Stimulated activated CD8-positive, alpha-beta memory T cell treated with anti-CD3 and anti-CD28 coated beads, Interleukin-7, amount 100 ng/mL, for 1 hour (primary cell): ENCODE measurements around the gene PHF19.

ENCODE experiments used
- DNase-seq, 2 donors: peaks; one replicate each; pipeline ENCODE4 v3.0.0-alpha.2; 2020; ENCODE audit warnings: low read depth in 2 of 2

Gene PHF19

DNA sequence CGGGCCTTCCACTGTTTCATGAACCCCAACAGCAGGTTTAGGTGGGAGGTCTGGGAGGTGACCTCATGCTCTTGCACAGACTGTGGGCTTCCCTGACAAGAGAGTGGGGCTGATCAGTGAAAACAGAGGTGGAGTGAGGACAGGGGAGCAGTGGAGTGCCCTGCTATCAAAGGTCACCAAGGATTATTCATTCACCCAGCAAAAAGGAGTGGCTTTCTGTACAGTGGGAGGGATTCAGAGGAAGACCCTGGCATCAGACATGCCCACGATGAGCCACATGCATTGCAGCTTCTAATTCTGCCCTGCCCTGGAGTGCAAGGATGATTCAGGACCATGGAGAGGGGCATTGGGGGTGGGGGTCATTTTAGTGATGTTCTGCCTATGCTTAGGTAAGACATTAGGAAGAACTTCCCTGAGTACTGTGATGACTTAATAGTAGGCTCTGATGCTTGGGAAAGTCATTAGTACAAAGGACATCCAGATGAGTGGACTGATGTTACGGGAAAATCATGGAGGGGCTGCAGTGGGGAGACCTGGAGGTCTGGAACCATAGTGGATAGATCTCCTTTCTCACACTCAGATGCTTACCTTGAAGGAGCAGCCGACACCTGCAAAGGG lies 36.8 kb upstream of the PHF19 start:
- DNase-seq: no peak

DNA sequence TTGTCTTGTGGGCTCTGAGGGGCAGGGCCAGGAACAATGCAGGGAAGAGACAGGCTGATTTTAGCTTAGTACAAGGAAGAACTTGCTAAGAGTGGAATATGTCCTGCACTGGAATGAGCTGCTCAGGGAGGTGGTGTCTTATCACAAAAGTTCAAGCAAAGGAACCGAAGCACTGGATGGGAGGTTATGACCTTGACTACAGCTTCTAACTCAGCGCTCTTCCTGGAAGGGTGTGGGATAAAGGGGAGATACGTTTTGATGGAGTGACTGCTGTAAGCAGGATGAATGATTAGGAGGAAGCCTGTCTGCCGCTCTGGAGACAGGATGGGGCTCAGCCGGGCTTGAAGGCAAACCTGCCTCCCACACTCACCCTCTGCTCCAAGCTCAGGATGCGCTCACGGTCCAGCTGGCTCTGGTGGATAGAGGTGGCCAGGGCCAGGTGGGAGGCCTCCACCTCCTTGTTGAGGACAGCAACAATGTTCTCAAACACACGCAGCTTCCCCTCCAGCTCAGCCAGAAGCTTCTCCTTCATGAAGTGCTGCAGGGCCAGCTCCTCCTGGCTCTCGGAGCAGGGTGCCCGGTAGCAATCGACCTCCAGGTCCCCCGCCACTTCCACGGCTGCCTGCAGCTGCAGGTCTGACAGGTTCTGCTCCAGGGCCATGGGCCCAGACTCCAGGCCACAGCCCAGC lies 36.1 kb upstream of the PHF19 start:
- DNase-seq: no peak

DNA sequence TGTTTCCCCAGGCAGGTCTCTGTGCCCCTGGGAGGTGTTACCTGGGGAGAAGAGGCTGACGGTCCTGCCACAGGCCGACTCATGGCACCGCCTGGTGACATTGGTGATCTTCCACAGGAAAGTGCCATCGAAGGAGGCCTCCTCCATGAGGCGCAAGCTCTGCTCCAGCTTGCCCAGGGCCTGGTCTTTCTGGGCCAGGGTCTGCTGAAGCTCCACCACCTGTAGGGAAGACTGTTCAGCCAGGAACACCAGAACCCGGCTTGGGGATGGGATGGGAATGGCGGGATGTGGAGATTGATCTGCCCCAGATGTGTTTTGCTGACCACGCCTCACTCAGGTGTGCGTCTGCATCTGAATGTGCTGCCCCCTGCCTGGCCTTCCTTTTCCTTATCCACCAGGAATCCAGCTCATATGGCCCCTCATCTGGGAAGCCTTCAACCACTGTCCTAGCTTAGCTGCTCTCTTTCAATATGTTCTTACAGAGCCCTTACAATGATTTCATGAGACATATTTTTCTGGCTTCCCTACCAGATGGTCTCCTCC lies 34.4 kb upstream of the PHF19 start:
- no peak for DNase-seq

DNA sequence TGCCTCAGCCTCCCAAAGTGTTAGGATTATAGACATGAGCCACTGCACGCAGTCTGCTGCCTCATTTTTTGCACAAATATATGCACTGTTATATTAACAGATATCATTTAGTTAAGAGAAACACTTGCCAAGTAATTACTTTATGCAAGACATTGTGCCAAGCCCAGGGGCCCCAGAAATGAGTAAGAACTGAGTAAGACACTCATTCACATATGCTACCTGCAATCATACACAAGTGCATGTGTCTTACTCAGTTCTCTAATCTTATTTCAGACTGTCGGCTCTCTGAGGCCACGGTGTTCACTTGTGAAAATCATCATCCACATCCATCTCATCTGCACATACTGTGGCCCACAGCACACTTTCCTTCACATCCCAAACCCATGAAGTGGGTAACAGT lies 33.7 kb upstream of the PHF19 start:
- no peak for DNase-seq

DNA sequence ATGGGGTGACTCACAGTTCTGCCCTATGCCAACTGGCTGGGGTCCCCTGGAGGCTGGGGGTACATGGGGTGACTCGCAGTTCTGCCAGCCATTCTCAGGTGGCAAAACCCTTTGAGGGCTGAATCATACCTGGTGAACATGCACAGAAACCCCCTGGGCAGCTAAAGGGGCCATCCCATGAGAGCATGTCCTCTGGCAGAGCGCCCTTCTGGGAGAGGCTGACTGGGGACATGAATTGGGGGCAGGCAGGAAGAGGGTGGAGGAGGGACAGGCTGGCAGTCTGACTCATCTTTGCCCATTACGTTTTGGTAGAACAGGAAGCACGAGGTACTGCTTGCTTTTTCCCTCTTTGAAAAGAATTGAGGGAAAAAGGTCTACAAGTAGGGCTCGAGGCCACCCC lies 32.9 kb upstream of the PHF19 start:
- no peak for DNase-seq

DNA sequence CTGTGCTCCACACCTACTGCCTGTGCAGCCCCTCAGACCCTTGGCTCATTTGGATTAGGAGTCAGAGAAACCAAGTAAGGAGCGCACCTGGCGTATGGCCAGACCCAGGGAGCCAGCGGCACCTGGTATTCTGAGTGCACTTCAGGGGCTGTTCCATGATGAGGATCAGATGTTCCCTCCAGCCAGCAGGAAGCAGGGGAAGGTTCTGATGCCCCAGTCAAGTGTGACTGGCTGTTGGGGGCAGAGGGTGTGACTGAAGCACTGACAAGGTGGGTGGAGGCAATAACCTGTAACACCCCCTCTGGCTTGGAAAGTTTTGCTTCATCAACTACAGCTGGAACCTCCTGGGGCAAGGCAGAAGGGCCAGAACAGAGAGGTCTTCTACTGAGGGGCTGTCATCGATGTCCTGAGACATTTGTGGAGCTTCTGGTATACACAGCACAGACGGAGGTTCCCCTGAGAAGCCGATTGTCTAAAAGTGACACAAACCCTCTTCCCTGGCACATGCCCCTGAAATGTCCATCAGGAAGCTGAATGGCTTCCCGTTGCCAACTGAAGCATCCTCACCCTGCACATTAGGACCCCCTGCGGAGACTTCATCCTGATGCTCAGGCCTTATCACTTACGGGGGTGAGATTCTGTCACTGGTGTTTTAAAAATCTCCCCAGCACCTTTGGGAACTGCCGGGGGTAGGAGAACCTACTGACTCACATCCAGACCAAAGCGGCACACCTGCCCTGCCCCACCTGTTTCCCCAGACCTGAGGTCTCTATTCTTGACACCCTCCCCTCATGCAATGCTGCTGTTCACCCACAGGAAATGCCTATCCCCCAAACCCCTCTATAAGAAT lies 28.6 kb upstream of the PHF19 start:
- DNase-seq: no peak

DNA sequence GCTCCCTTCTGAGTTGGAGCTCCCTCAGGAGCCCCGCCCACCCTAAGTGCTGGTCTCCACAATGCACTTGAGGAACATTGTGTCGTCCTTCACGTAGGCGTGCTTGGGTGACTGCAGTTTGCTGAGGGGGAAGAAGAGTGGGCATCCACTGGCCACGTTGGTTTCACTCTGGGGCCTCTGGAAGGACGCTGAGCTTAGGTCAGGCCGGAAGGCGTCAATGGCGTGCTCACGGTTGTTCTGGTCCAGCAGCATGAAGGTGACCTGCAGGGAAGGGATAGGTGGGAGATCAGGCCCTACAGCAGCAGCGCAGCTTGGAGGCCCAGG lies 28.0 kb upstream of the PHF19 start:
- no peak for DNase-seq

DNA sequence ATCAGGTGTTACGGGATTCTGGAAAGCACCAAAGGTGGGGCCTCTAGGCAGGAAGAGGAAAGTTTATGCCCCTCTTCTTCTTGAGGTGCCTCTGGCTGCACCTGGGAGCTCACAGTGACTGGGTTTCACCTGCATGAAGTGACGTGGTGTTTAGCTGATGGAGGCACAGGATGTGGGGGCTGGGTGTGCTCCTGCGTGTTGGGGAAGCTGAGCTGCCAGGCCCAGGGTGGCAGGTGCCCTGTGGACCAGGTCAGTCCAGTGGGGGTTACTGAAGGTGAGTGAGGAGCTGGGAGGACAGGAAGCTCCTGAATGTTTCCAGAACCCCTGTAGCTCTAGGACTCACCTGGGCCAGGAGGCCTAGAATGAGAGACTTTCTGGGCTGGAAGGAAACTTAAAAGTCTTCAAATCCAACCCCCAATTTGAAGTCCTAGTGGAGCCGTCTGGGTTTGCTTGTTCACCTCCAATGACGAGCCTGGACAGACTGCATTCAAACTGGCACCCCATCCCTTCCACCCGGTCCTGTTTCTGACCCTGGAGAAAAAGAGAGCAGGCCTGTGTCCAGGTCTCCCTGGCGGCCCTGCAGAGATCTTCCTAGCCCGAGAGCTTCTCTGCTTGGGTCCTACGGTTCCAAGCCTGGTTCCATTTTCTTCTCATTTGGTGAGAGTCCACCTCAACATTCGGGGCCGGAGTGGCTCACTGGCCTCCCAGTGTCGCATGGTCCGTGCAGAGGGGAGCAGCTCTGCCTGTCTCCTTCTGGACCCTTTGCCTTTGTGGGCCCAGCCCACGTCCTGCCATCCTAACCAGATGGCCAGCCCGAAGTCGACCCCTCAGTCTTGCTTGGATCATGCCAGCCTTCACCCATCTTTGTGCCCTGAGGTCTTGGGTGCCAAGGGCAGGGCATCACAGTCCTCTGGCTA lies 27.3 kb upstream of the PHF19 start:
- no peak for DNase-seq

DNA sequence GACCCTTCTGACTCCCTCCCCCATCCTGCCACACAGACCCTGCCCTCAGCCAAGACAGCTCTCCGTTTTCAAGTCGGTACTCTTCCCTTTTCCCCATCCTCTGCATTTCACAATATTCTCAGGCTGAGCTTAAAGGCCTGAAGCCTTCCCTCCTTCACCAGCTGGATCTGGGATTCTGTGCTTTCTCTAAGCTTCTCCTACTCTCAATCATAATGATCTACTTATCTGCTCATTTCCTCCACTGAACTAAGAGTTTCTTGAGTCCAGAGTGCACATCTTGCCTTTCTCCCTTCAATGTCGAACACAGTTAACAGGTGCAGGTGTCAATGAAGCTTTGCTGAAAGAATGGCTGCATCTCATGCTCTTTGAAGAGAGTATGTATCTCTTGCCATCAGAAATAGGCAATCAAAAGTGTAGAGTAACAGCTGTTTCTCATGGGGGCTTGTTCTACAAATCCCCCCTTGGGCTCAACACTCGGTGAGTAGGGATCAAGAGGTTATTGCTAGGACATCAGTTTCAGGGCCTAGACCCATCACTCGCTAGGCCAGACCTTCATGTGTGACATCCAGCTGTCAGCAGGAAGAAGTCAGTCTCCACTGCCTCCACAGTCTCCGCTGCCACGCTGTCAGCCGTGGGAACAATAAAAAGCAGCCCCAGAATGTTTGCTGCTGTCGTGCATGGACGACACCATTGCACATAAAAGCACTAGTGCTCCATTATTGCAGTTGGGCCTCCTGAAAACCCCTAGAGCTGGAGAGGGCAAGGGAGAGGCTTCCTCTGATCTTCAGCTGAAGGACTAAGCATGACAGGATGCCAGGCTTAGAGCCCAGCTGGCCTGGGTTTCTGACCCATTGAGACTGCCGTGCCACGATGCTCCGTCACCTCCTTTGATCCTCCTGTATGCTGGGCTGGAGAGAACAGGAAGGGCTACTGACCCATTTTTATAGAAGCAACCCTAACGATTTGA lies 25.9 kb upstream of the PHF19 start:
- no peak for DNase-seq

DNA sequence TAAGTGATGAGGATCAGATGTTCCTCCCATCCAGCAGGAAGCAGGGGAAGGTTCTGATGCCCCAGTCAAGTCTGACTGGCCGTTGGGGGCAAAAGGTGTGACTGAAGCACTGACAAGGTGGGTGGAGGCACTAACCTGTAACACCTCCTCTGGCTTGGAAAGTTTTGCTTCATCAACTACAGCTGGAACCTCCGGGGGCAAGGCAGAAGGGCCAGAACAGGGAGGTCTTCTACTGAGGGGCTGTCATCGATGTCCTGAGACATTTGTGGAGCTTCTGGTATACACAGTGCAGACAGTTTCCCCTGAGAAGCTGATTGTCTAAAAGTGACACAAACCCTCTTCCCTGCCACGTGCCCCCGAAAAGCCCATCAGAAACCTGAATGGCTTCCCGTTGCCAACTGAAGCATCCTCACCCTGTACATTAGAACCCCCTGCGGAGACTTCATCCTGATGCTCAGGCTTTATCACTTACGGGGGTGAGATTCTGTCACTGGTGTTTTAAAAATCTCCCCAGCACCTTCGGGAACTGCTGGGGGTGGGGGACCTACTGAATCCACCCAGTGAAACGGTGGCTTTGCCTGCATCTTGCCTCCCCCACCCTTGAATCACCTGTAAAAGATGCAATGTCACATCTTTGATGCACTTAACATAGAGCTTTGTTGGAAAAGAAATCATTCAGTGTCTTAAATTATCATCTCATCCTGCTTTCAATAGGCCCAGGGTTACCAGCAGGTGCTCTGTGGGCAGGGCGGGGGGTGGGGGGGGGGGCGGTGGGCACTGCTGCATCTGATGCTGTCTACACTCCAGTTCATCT lies 25.0 kb upstream of the PHF19 start:
- DNase-seq: no peak

DNA sequence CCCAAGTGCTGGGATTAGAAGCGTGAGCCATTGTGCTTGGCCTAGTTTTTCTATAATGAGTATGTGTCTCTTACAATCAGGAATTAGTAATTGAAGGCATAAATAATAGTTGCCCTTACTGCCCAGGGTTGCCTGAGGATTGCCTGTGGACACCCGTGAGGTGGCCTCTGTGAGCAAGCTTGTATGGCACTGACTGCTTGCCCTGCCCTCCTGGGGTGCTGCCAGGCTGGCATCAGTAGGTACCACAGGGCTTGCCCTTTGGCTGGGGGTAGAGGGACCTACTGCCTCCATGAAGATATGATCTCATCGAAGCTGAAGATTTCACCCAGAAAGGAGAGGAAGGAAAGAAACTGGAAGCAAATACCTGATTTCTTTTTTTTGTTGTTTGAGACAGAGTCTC lies 23.8 kb upstream of the PHF19 start:
- DNase-seq: no peak

DNA sequence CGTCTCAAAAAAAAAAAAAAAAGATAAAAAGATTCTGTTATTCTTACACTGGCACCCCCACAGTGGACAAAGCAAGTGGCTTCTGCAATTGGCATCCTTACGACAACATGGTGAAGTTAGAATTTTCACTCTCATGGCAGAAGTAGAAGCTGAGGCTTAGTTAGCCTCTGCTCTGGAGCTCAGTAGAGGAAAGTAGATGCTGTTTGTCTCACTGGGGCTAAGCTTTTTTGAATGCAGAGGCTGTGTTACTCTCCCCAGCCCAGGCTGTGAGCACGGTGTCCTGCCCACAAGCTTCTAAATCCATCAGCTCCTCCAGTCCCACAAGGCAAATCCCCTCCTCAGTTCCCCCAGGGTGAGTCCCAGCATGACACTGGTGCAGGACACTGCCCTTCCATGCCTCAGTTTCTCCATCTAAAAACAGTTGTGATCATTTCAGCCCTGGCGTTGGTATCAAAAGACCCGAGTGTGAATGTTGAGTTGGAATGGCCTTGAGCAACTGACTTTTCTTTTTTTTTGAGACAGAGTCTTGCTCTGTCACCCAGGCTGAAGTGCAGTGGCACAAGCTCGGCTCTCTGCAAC lies 22.6 kb upstream of the PHF19 start:
- no peak for DNase-seq

DNA sequence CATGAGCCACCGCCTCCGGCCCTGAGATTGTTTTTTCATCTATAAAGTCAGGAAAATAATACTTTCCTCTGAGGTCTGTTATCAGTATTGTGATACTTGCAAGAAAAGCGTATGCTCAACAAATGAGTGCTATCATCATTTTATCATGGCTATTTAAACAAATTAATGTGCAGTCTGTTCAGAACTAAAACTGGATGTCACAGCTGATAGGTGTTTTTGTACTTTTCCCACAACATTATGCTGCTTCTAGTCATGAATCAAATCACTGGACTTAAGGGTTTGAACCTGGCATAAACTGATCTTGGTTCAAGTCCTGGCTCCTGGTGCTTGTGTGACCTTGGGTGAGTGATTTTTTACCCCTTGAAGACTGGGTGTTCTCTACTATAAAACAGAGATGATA lies 21.4 kb upstream of the PHF19 start:
- DNase-seq: no peak

DNA sequence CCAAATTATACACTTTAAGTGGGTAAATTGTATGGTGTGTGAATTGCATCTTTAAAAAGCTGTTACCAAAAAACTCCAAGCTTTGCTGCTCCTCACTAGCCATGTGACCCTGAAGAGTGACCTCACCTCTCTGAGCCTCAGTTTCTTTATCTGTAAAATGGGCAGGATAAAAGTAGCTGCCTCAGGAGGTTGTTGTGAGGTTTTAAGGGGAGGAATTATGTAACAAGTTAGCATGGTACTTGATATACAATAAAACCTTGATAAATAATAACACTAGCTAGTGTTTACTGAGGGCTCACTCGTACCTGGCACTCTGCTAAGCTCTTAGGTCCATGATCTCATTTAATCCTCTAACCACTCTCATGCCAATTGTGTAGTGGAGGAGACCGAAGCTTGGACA lies 19.0 kb upstream of the PHF19 start:
- DNase-seq: no peak

DNA sequence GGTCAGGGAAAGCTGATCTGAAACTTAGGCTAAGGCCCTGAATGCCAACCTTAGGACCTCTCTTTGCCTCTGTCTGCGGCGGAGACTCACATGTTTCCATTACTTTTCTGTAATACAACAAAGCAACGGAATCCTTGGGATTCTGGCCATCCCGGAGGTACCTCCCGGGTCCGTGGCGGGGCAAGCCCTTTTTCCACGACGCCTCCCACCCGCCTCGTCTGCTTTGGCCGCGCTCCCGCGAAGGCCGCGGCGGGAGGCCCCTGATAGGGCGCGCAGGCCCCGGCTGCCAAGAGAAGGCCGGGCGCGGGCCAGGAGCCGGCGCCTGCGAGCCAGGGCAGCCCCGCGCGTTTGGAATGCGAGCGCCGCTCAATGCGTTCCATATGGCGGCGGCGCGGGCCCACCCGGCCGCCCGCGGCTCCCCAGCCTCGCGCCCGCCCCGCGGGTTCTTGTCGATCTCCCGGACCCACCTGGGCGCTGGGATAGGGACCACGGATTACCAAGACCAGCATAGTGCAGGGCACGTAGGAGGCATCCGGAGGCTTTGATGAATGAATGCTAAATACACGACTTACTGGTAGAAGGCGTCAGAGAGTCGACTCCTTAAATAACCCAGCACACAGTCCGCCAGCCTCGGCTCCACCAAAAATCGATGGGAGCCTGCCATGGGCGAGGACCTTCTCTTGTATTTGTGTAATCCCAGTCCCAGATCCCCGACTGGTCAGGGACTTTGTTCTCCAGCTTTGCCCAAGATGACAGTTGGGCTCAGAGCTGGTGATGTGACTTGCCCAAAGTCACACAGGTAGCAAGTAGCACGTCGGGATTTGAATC lies 17.5 kb upstream of the PHF19 start:
- DNase-seq: no peak

DNA sequence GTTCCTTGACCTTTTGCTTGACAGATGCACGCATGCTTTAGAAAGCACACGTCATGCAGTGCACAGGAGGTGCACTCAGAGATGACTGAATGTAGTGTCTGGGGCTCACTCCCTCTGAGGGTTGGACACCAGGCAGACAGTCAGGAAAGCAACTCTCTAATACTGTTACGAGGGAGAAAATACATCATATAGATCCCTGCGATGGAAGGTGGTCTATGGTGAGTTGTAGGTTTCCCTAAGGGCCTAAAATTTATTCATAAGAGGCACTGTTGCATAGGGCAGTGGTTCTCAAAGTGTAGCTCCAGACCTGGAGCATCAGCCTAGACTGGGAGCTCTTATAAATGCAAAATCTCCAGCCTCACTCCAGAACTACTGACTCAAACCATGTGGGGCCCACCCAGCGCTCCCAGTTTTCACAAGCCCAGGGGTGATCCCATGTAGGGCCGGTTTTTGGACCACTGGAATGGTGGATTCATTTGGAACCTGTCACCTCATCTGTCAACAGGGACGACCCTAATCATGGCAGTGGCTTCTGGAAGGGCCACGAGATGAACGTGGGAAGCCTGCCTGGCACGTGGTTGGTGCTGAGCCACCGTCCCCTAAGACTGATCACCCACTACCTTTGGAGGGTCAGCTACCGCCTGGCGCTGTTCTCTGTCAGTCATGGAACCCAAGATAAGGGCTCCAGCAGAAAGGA lies 16.8 kb upstream of the PHF19 start:
- no peak for DNase-seq

DNA sequence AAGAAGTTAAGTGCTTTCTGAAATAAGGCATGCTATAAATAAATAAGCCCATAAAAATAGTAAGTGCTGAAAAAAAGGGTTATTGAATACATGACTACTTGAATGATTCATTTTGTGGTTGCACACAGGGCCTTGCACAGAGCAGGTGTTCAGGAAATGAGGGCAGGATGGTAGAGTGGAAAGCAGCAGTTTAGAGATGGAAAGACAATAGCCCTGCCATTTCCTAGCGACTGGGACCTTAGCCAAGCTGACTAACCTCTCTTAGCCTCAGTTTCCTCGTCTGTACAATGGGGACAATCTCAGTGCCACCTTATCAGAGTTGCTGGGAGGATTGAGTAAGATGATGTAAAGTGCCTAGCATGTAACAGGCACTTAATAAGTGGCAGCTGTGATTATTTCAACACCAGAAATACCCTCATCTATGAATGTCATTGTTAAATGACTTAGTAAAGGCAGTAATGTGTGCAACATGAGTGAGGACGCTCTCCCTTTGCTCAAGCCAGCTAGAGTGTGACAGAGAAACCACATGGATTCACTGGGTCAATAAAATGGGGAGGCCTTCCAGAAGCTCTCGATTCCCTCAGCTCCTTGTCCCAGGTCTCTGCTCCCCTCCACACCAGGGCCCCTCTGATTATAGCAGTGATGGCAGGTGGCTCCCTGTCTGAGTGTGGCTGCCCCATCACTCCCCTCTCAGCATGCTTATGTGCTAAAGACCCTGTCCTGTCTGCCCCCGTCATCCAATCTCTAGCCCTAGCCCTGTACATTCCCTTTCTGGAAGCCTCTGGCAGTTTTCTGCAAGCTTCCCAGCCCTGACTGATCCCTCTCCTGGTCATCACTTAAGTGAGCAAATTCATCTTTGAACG lies 16.0 kb upstream of the PHF19 start:
- no peak for DNase-seq
